Vagina (tissue), 2 donors: Measurements from ENCODE around the gene ARPC2. TPM values are rescaled to one million over a fixed set of nuclear protein-coding genes. Genes with fewer than 3 reads are reported as not detected.

ENCODE experiments used
- DNase-seq, 2 donors: peaks; one replicate each; pipeline ENCODE4 v3.0.0-alpha.2; 2017; ENCODE audit errors: extremely low spot score in 2 of 2
- H3K27ac ChIP-seq: fragments of 200-600 bp; sonication (generic); one replicate; pipeline ENCODE4 v1.5.1; 2019
- H3K27me3 ChIP-seq: fragments of 200-600 bp; sonication (generic); one replicate; pipeline ENCODE4 v1.5.1; 2019
- H3K36me3 ChIP-seq, 2 donors: fragments of 200-600 bp; sonication (generic); one replicate each; pipeline ENCODE4 v1.5.1; 2017 to 2019
- H3K4me1 ChIP-seq: fragments of 200-600 bp; sonication (generic); one replicate; pipeline ENCODE4 v1.5.1; 2019
- H3K4me3 ChIP-seq, 2 donors: fragments of 200-600 bp; sonication (generic); 1 replicate in 1 of 2; 2 replicates in 1 of 2; pipeline ENCODE4 v1.5.1; 2016 to 2019
- H3K9me3 ChIP-seq: fragments of 200-600 bp; sonication (generic); one replicate; pipeline ENCODE4 v1.5.1; 2019
- CTCF ChIP-seq, 3 experiments: fragments of 450-650 bp in 2 of 3; fragments of 200-600 bp in 1 of 3; sonication (generic) in 1 of 3; IDR thresholded peaks; one replicate each; pipeline ENCODE4 v1.5.1; 2017 to 2019; ENCODE audit warnings: antibody characterized with exemption in 3 of 3, mild to moderate bottlenecking in 2 of 3, moderate library complexity in 2 of 3
- POLR2A ChIP-seq, 2 donors: fragments of 450-650 bp; IDR thresholded peaks; one replicate each; pipeline ENCODE4 v1.6.1; 2017; ENCODE audit warnings: antibody characterized with exemption in 2 of 2, mild to moderate bottlenecking in 2 of 2, moderate library complexity in 2 of 2
- POLR2AphosphoS5 ChIP-seq, 2 donors: sonication (generic); formaldehyde crosslinking; IDR thresholded peaks; one replicate each; pipeline ENCODE4 v1.9.0; 2017; ENCODE audit warnings: antibody characterized with exemption in 2 of 2, mild to moderate bottlenecking in 2 of 2, low read depth in 1 of 2; ENCODE audit not compliant: insufficient read depth in 1 of 2
- intact Hi-C: fragments of 100-400 bp; cut with DNase I; formaldehyde crosslinking; loops from one replicate; pipeline ENCODE4 v1.15.1; 2023
- total RNA-seq: library from RNA; depleted of rRNA; stranded (reverse); fragments of >200 nt; gene quantifications from one replicate; pipeline ENCODE4 v1.2.3, GENCODE V29; 2016

The ARPC2 gene
- total RNA-seq, 1 donor from 2014 or later: 284 TPM

GRCh38 chr2:218228366-218229090 is 11.5 kb downstream of the ARPC2 start:
- no peak for TF ChIP-seq CTCF (IDR thresholded peaks at IDR 0.05)
- TF ChIP-seq POLR2A (IDR thresholded peaks at IDR 0.05): no peak
- no peak for TF ChIP-seq POLR2AphosphoS5 (IDR thresholded peaks at IDR 0.05; ENCODE audit: insufficient read depth in 1 of 2, low read depth in 1 of 2)
- Histone ChIP-seq H3K27ac (peak overlapping the region; percentile 62), H3K36me3 (peaks cover 0 to 76% of the 10 kb centered on the region in 2 donors)

GRCh38 chr2:218229239-218229638 is 12.2 kb downstream of the ARPC2 start:
- intact Hi-C loops: no loop called here
- Histone ChIP-seq H3K4me3 (no peak overlapping the region), H3K27me3 (no peaks in the 10 kb centered on the region), H3K27ac (peak overlapping the region; percentile 62), H3K36me3 (peaks cover 0 to 83% of the 10 kb centered on the region in 2 donors), H3K9me3 (no peaks in the 10 kb centered on the region), H3K4me1 (peaks cover 42% of the 10 kb centered on the region)
- no peak for DNase-seq
- TF ChIP-seq CTCF (IDR thresholded peaks at IDR 0.05) (no peak), POLR2AphosphoS5 (IDR thresholded peaks at IDR 0.05; ENCODE audit: insufficient read depth in 1 of 2, low read depth in 1 of 2) (peak in 1 of 2 donors; percentile 57), POLR2A (IDR thresholded peaks at IDR 0.05) (no peak)

More at GRCh38 chr2:218228366-218229090, 11.5 kb downstream of the ARPC2 start:
- Histone ChIP-seq H3K9me3 (no peaks in the 10 kb centered on the region), H3K4me1 (peaks cover 49% of the 10 kb centered on the region), H3K27me3 (no peaks in the 10 kb centered on the region), H3K4me3 (no peak overlapping the region)
- DNase-seq: no peak
- intact Hi-C loops: no loop called here

GRCh38 chr2:218229851-218230250 is 12.9 kb downstream of the ARPC2 start:
- intact Hi-C loops: no loop called here
- H3K4me3 ChIP-seq: no peak overlapping the region
- peaks cover 37% of the 10 kb centered on the region for H3K4me1 ChIP-seq
- TF ChIP-seq POLR2AphosphoS5 (IDR thresholded peaks at IDR 0.05; ENCODE audit: insufficient read depth in 1 of 2, low read depth in 1 of 2): no peak
- no peak for TF ChIP-seq CTCF (IDR thresholded peaks at IDR 0.05)
- peak overlapping the region; percentile 47 for H3K27ac ChIP-seq
- no peak for DNase-seq
- peaks cover 0 to 84% of the 10 kb centered on the region in 2 donors for H3K36me3 ChIP-seq
- no peaks in the 10 kb centered on the region for H3K9me3 ChIP-seq
- H3K27me3 ChIP-seq: no peaks in the 10 kb centered on the region

GRCh38 chr2:218230882-218231281 is 13.9 kb downstream of the ARPC2 start:
- no peak for DNase-seq
- H3K36me3 ChIP-seq: peaks cover 0 to 92% of the 10 kb centered on the region in 2 donors
- no peaks in the 10 kb centered on the region for H3K9me3 ChIP-seq
- H3K4me1 ChIP-seq: peaks cover 35% of the 10 kb centered on the region
- TF ChIP-seq CTCF (IDR thresholded peaks at IDR 0.05) (no peak), POLR2A (IDR thresholded peaks at IDR 0.05) (no peak), POLR2AphosphoS5 (IDR thresholded peaks at IDR 0.05; ENCODE audit: insufficient read depth in 1 of 2, low read depth in 1 of 2) (no peak)
- no peaks in the 10 kb centered on the region for H3K27me3 ChIP-seq
- H3K27ac ChIP-seq: no peak overlapping the region
- intact Hi-C loops: no loop called here
- no peak overlapping the region for H3K4me3 ChIP-seq

GRCh38 chr2:218233543-218233942 is 16.6 kb downstream of the ARPC2 start:
- no peak for TF ChIP-seq CTCF (IDR thresholded peaks at IDR 0.05)
- no peak for TF ChIP-seq POLR2AphosphoS5 (IDR thresholded peaks at IDR 0.05; ENCODE audit: insufficient read depth in 1 of 2, low read depth in 1 of 2)
- TF ChIP-seq POLR2A (IDR thresholded peaks at IDR 0.05): no peak
- H3K9me3 ChIP-seq: no peaks in the 10 kb centered on the region
- no peak overlapping the region for H3K4me3 ChIP-seq
- peaks cover 29% of the 10 kb centered on the region for H3K4me1 ChIP-seq
- no peaks in the 10 kb centered on the region for H3K27me3 ChIP-seq
- intact Hi-C loops: no loop called here
- H3K27ac ChIP-seq: no peak overlapping the region
- H3K36me3 ChIP-seq: peaks cover 0 to 92% of the 10 kb centered on the region in 2 donors
- DNase-seq: no peak
